Neural cell (in vitro differentiated cells): ENCODE data around the gene KRT76. TPM values are rescaled to one million over a fixed set of nuclear protein-coding genes. Genes with fewer than 3 reads are reported as not detected.

Experiments
- H2AFZ ChIP-seq: fragments of 200-600, 300-800 bp; sonication (generic), shearing (Covaris generic); 2 replicates; pipeline ENCODE4 v1.6.0; 2014; ENCODE audit warnings: low read depth, mild to moderate bottlenecking, antibody characterized with exemption, low read length, moderate library complexity
- H3F3A ChIP-seq: fragments of 200-600 bp; shearing (Covaris generic); 2 replicates; pipeline ENCODE4 v1.6.1; 2016; ENCODE audit warnings: mild to moderate bottlenecking, moderate library complexity, mixed read lengths, antibody characterized with exemption, low read length; ENCODE audit not compliant: insufficient read depth, poor library complexity, severe bottlenecking
- H3K27ac ChIP-seq: fragments of 200-600, 300-800 bp; sonication (generic), shearing (Covaris generic); 2 replicates; pipeline ENCODE4 v1.5.1; 2014; ENCODE audit warnings: mild to moderate bottlenecking, low read length, moderate library complexity
- H3K27me3 ChIP-seq: fragments of 300-800, 200-600 bp; sonication (generic), shearing (Covaris generic); 2 replicates; pipeline ENCODE4 v1.6.0; 2014; ENCODE audit warnings: mild to moderate bottlenecking, low read depth, low read length, moderate library complexity; ENCODE audit not compliant: insufficient read depth
- H3K36me3 ChIP-seq: fragments of 300-800, 200-600 bp; sonication (generic), shearing (Covaris generic); 2 replicates; pipeline ENCODE4 v1.5.1; 2014; ENCODE audit warnings: mild to moderate bottlenecking, antibody characterized with exemption, low read length, moderate library complexity; ENCODE audit not compliant: insufficient read depth
- H3K4me2 ChIP-seq: fragments of 300-800, 200-600 bp; sonication (generic), shearing (Covaris generic); 2 replicates; pipeline ENCODE4 v1.6.0; 2014; ENCODE audit warnings: mild to moderate bottlenecking, low read length
- H3K4me3 ChIP-seq: fragments of 300-800, 200-600 bp; sonication (generic), shearing (Covaris generic); 2 replicates; pipeline ENCODE4 v1.5.1; 2014; ENCODE audit warnings: mild to moderate bottlenecking, low read length, moderate library complexity
- H3K79me2 ChIP-seq: fragments of 200-600 bp; shearing (Covaris generic); replicated peaks from 2 replicates; pipeline ENCODE4 v1.6.0; 2014; ENCODE audit warnings: mild to moderate bottlenecking, low read length, moderate library complexity; ENCODE audit not compliant: insufficient read depth
- H3K9ac ChIP-seq: fragments of 300-800, 200-600 bp; sonication (generic), shearing (Covaris generic); 2 replicates; pipeline ENCODE4 v1.6.1; 2016; ENCODE audit warnings: mild to moderate bottlenecking, low read length, mixed read lengths
- H3K9me2 ChIP-seq: fragments of 200-600 bp; shearing (Covaris generic); 2 replicates; pipeline ENCODE4 v1.6.1; 2016; ENCODE audit warnings: mild to moderate bottlenecking, low read length, mixed read lengths; ENCODE audit not compliant: insufficient read depth
- H3K9me3 ChIP-seq: fragments of 200-600, 300-800 bp; sonication (generic), shearing (Covaris generic); 2 replicates; pipeline ENCODE4 v1.6.1; 2016; ENCODE audit warnings: mild to moderate bottlenecking, mixed run types, low read length, moderate library complexity, mixed read lengths
- H4K20me1 ChIP-seq: fragments of 200-600 bp; shearing (Covaris generic); 2 replicates; pipeline ENCODE4 v1.6.1; 2016; ENCODE audit warnings: mild to moderate bottlenecking, mixed run types; ENCODE audit not compliant: insufficient read depth
- CTCF ChIP-seq: fragments of 450-650 bp; IDR thresholded peaks from 2 replicates; pipeline ENCODE4 v1.5.1; 2014; ENCODE audit warnings: antibody characterized with exemption, mild to moderate bottlenecking, moderate library complexity; ENCODE audit not compliant: poor library complexity, severe bottlenecking
- EP300 ChIP-seq: fragments of 450-650 bp; conservative IDR thresholded peaks from 2 replicates; pipeline ENCODE4 v1.6.1; 2014; ENCODE audit warnings: antibody characterized with exemption, mild to moderate bottlenecking, moderate library complexity; ENCODE audit not compliant: poor library complexity, severe bottlenecking
- EZH2 ChIP-seq: fragments of 200-600, 300-800 bp; shearing (Covaris generic), sonication (generic); IDR thresholded peaks from 2 replicates; pipeline ENCODE4 v1.6.1; 2014; ENCODE audit warnings: antibody characterized with exemption, low read length, borderline replicate concordance, mild to moderate bottlenecking; ENCODE audit not compliant: insufficient read depth, poor library complexity, severe bottlenecking
- MXI1 ChIP-seq: fragments of 450-650 bp; conservative IDR thresholded peaks from 2 replicates; pipeline ENCODE4 v1.6.1; 2014; ENCODE audit warnings: antibody characterized with exemption, mild to moderate bottlenecking; ENCODE audit not compliant: poor library complexity, severe bottlenecking
- POLR2AphosphoS5 ChIP-seq: IDR thresholded peaks from 2 replicates; pipeline ENCODE4 v1.6.1; 2012
- RAD21 ChIP-seq: fragments of 450-650 bp; conservative IDR thresholded peaks from 2 replicates; pipeline ENCODE4 v1.6.1; 2014; ENCODE audit warnings: antibody characterized with exemption, mild to moderate bottlenecking, moderate library complexity
- REST ChIP-seq: IDR thresholded peaks from 2 replicates; pipeline ENCODE4 v1.6.1; 2012; ENCODE audit warnings: borderline replicate concordance
- SMC3 ChIP-seq: fragments of 450-650 bp; conservative IDR thresholded peaks from 2 replicates; pipeline ENCODE4 v1.6.1; 2014; ENCODE audit warnings: antibody characterized with exemption, mild to moderate bottlenecking, moderate library complexity; ENCODE audit not compliant: poor library complexity
- TAF1 ChIP-seq: IDR thresholded peaks from 2 replicates; pipeline ENCODE4 v1.6.1; 2012; ENCODE audit warnings: low read depth
- polyA plus RNA-seq: library from polyadenylated mRNA; depleted of rRNA; stranded (reverse); fragments of >200 nt; gene quantifications from 2 replicates; pipeline ENCODE4 v1.2.3, GENCODE V29; 2014

Gene KRT76
- polyA plus RNA-seq, 1 donor from 2014 or later = not detected

- TF ChIP-seq REST = no peak
- no peak for TF ChIP-seq EP300
- no peak for TF ChIP-seq TAF1
- TF ChIP-seq MXI1 = no peak
- no peak for TF ChIP-seq SMC3
- TF ChIP-seq RAD21 = no peak
- TF ChIP-seq POLR2AphosphoS5 = no peak
- TF ChIP-seq EZH2 = no peak
- TF ChIP-seq CTCF = no peak
- H3K27me3 ChIP-seq = no peaks in the 10 kb centered on the region
- H3K9ac ChIP-seq = no peak overlapping the region
- H3K36me3 ChIP-seq = no peaks in the 10 kb centered on the region
- H4K20me1 ChIP-seq = no peaks in the 10 kb centered on the region
- H3K4me3 ChIP-seq = no peak overlapping the region
- H2AFZ ChIP-seq = no peak overlapping the region
- H3F3A ChIP-seq = no peaks in the 10 kb centered on the region
- H3K79me2 ChIP-seq = no peaks in the 10 kb centered on the region
- no peak overlapping the region for H3K4me2 ChIP-seq
- H3K27ac ChIP-seq = no peak overlapping the region
- H3K9me2 ChIP-seq = no peaks in the 10 kb centered on the region
- no peaks in the 10 kb centered on the region for H3K9me3 ChIP-seq
Measured at GRCh38 chr12:52811191-52812072, 34.3 kb upstream of the KRT76 start.

GRCh38 chr12:52810554-52810953 is 33.4 kb upstream of the KRT76 start:
- no peaks in the 10 kb centered on the region for H4K20me1 ChIP-seq
- no peak overlapping the region for H3K4me3 ChIP-seq
- no peaks in the 10 kb centered on the region for H3F3A ChIP-seq
- TF ChIP-seq RAD21 (no peak), REST (no peak), POLR2AphosphoS5 (no peak), TAF1 (no peak), EZH2 (no peak), SMC3 (no peak), MXI1 (no peak)
- H3K4me2 ChIP-seq = no peak overlapping the region
- H3K27ac ChIP-seq = no peak overlapping the region
- no peak overlapping the region for H3K9ac ChIP-seq
- no peak overlapping the region for H2AFZ ChIP-seq
- no peaks in the 10 kb centered on the region for H3K79me2 ChIP-seq
- H3K9me2 ChIP-seq = no peaks in the 10 kb centered on the region
- H3K36me3 ChIP-seq = no peaks in the 10 kb centered on the region
- no peaks in the 10 kb centered on the region for H3K27me3 ChIP-seq
- no peaks in the 10 kb centered on the region for H3K9me3 ChIP-seq
